NCI-H524 (cell line): ENCODE results near the gene CHSY1.

Experiments
- DNase-seq, 2 experiments: peaks; one replicate each; lab custom pipeline; 2025; lab: John Stamatoyannopoulos, UW

The CHSY1 gene

GRCh38 chr15:101210466-101210865 lies 41.4 kb downstream of the CHSY1 start:
- no peak for DNase-seq

GRCh38 chr15:101210058-101210457 lies 41.8 kb downstream of the CHSY1 start:
- no peak for DNase-seq

- no peak for DNase-seq
Observed at GRCh38 chr15:101209285-101209845, 42.5 kb downstream of the CHSY1 start.

GRCh38 chr15:101207867-101208288 lies 44.0 kb downstream of the CHSY1 start:
- no peak for DNase-seq

- DNase-seq: no peak
Observed at GRCh38 chr15:101206176-101206591, 45.7 kb downstream of the CHSY1 start.

- no peak for DNase-seq
Observed at GRCh38 chr15:101204739-101205535, 46.9 kb downstream of the CHSY1 start.

- no peak for DNase-seq
Observed at GRCh38 chr15:101203607-101204189, 48.1 kb downstream of the CHSY1 start.

GRCh38 chr15:101203029-101203573 lies 48.7 kb downstream of the CHSY1 start:
- DNase-seq: no peak

GRCh38 chr15:101201411-101202174 lies 50.3 kb downstream of the CHSY1 start:
- peak; percentile 13 to 32 for DNase-seq

- DNase-seq: no peak
Observed at GRCh38 chr15:101200181-101200580, 51.7 kb downstream of the CHSY1 start.

GRCh38 chr15:101198800-101199199 lies 53.0 kb downstream of the CHSY1 start:
- DNase-seq: no peak

GRCh38 chr15:101198031-101198575 lies 53.7 kb downstream of the CHSY1 start:
- no peak for DNase-seq

- DNase-seq: no peak
Observed at GRCh38 chr15:101194546-101195125, 57.2 kb downstream of the CHSY1 start.

- DNase-seq: no peak
Observed at GRCh38 chr15:101193806-101194545, 57.9 kb downstream of the CHSY1 start.

- DNase-seq: no peak
Observed at GRCh38 chr15:101193120-101193644, 58.7 kb downstream of the CHSY1 start.

GRCh38 chr15:101192081-101192480 lies 59.8 kb downstream of the CHSY1 start:
- DNase-seq: no peak

GRCh38 chr15:101191242-101191641 lies 60.6 kb downstream of the CHSY1 start:
- no peak for DNase-seq

- DNase-seq: no peak
Observed at GRCh38 chr15:101190092-101190595, 61.7 kb downstream of the CHSY1 start.

GRCh38 chr15:101189409-101190091 lies 62.3 kb downstream of the CHSY1 start:
- DNase-seq: no peak
